Heart left ventricle (tissue), 16 donors: ENCODE results near the gene ZNF280B. TPM values are rescaled to one million over a fixed set of nuclear protein-coding genes. Genes with fewer than 3 reads are reported as not detected.
A peak's percentile ranks its signal among the peaks of the same experiment; 100 is the strongest.

ENCODE experiments used
- ATAC-seq, 4 donors: fragments of 200-7000 bp; cut with Tn5 transposase; one replicate each; pipeline ENCODE4 v1.9.1; 2020 to 2022; ENCODE audit warnings: moderate library complexity in 4 of 4, mild to moderate bottlenecking in 3 of 4, moderate number of reproducible peaks in 1 of 4
- DNase-seq, 5 donors: peaks; one replicate each; pipeline ENCODE4 v3.0.0-alpha.2; 2020
- H3K27ac ChIP-seq, 12 donors: fragments of 200-600 bp; sonication (generic) in 4 of 12; one replicate each; pipeline versions ENCODE4 v1.5.0 to v1.8.0; 2016 to 2022; ENCODE audit warnings: mild to moderate bottlenecking in 2 of 12
- H3K27me3 ChIP-seq, 9 donors: fragments of 200-600 bp; sonication (generic) in 2 of 9; one replicate each; pipeline versions ENCODE4 v1.5.1 to v1.8.0; 2016 to 2022; ENCODE audit warnings: mild to moderate bottlenecking in 3 of 9
- H3K36me3 ChIP-seq, 9 donors: fragments of 200-600 bp; sonication (generic) in 2 of 9; one replicate each; pipeline versions ENCODE4 v1.5.0 to v1.8.0; 2018 to 2022; ENCODE audit warnings: mild to moderate bottlenecking in 2 of 9
- H3K4me1 ChIP-seq, 12 donors: fragments of 200-600 bp; sonication (generic) in 4 of 12; one replicate each; pipeline versions ENCODE4 v1.5.0 to v1.8.0; 2016 to 2022; ENCODE audit warnings: mild to moderate bottlenecking in 3 of 12
- H3K4me3 ChIP-seq, 12 donors: fragments of 200-600 bp; sonication (generic) in 4 of 12; one replicate each; pipeline versions ENCODE4 v1.5.0 to v1.8.0; 2017 to 2022; ENCODE audit warnings: mild to moderate bottlenecking in 9 of 12, moderate library complexity in 4 of 12
- H3K9me3 ChIP-seq, 12 donors: fragments of 200-600 bp; sonication (generic) in 4 of 12; one replicate each; pipeline versions ENCODE4 v1.5.0 to v1.8.0; 2016 to 2022; ENCODE audit warnings: mild to moderate bottlenecking in 1 of 12
- POLR2A ChIP-seq, 2 donors: fragments of 450-650 bp; IDR thresholded peaks; one replicate each; pipeline ENCODE4 v1.6.1; 2017; ENCODE audit warnings: antibody characterized with exemption in 2 of 2, mild to moderate bottlenecking in 2 of 2, moderate library complexity in 2 of 2
- WGBS, 4 donors: extraction: QIAGEN DNeasy Blood & Tissue Kit in 2 of 4; methylation state at CpG; one replicate each; pipeline versions ENCODE4 v1.1.5 to v1.1.7; 2013 to 2018; 5-methylcytosine and 5-hydroxymethylcytosine counted together
- intact Hi-C, 10 donors: fragments of 100-400 bp; cut with DNase I; formaldehyde crosslinking; loops; one replicate each; pipeline versions ENCODE4 v1.11.1 to v1.14.2; 2022
- polyA plus RNA-seq, 2 donors: library from polyadenylated mRNA; stranded (reverse); fragments of 200-250 nt; gene quantifications; one replicate each; pipeline ENCODE4 v1.2.3, GENCODE V29; 2013
- total RNA-seq, 9 donors: library from RNA; depleted of rRNA in 2 of 9; stranded (reverse); fragments of >200 nt in 2 of 9; fragmentation: NEBNext Ultra II Directional in 3 of 9; extraction: Animal tissue kit (Norgen Biotek cat#: 25700) in 3 of 9; gene quantifications; one replicate each; pipeline versions ENCODE4 v1.1.0 to v1.2.4, GENCODE V29; 2016 to 2023
- TF ChIP-seq, protein P1 (sequence below), 12 donors: fragments of 200-600 bp; sonication (generic) in 4 of 12; IDR thresholded peaks; one replicate each; pipeline versions ENCODE4 v1.5.0 to v1.8.0; 2018 to 2022; ENCODE audit warnings: antibody characterized with exemption in 12 of 12, mild to moderate bottlenecking in 5 of 12
- donor health status: ischemic (EF 13 %, LVEDD 7.1; RV severe dilation, severe dysfunction).
- donor health status: healthy with polysubstance abuse.
- donor health status: DM: no; HTN: yes; CAD: no.
- donor health status: DM: no; HTN: no; CAD: no.
- donor health status: ischemic (EF 25% LVEDD 6.9; RV normal size, moderate dysfunction).
- donor health status: ischemic (EF 25% LVEDD 5.7; RV mildly dilated, moderate dysfunction).
- donor health status: healthy.
- donor health status: DM: yes; HTN: yes; CAD: no.
- donor health status: ischemic (EF 35%, LVEDD 5.7; RV mildly dilated, moderate dysfunction).
- donor health status: nonischemic (EF 11% LVEDD 7.7; RV severe dilation, severe dysfunction).
- donor health status: DM: yes; HTN: yes; CAD: no.
- donor health status: PGD.
- donor health status: ischemic (EF 29% LVEDD 5.4; RV normal size, mild dysfunction).
- donor health status: nonischemic (EF 23%, LVEDD 6.1; RV moderate dilation, normal function).

The ZNF280B gene
- total and polyA plus RNA-seq, 11 donors: 0.06 to 1.5 (median 0.65) TPM

DNA sequence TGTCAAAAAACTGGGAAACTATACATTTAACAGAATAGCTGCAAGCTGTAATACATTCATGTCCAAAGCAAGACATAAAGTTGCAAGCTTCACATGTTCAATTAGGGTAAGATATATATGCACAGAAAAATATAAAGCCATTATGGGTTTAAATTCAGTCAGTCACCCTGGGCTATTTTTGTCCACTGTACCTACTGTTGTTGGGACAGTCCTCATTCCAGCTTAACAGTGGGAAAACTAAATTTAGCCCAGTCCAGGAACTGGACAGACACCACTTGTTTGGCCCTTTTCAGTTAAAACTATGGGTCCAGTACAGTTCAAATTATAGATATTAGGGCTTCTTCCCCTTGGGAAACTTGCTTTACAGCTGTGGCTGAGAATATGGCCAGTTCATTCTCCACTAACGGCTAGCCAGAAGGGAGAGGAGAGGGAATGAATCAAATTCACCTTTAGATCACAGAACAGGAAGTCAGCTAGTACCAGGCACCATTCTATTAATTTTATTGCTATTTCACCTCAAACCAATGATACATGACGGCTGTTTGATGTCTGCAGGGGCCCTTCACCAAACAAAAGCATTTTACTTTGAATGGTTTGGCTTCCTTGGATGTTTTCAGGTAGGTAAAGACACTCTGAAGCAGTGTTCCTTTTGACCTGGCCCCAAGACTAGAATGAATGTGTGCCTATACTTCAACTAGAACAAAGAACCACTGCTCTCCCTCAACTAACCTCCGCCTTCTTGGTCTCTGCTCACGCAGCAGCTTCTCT, 22.2 kb downstream of the ZNF280B start:
- peak overlapping the region in 4 of 12 donors; percentile 4 to 41 (median 18) for H3K27ac ChIP-seq
- DNase-seq (no peak), ATAC-seq (peak; percentile 65 to 82 (median 71))
- H3K36me3 ChIP-seq: no peaks in the 10 kb centered on the region
- H3K4me1 ChIP-seq: peaks cover 0 to 5% (median 0%) of the 10 kb centered on the region in 12 donors
- H3K9me3 ChIP-seq: no peaks in the 10 kb centered on the region
- H3K27me3 ChIP-seq: no peaks in the 10 kb centered on the region
- intact Hi-C loops: no loop called here
- TF ChIP-seq, protein P1, sequence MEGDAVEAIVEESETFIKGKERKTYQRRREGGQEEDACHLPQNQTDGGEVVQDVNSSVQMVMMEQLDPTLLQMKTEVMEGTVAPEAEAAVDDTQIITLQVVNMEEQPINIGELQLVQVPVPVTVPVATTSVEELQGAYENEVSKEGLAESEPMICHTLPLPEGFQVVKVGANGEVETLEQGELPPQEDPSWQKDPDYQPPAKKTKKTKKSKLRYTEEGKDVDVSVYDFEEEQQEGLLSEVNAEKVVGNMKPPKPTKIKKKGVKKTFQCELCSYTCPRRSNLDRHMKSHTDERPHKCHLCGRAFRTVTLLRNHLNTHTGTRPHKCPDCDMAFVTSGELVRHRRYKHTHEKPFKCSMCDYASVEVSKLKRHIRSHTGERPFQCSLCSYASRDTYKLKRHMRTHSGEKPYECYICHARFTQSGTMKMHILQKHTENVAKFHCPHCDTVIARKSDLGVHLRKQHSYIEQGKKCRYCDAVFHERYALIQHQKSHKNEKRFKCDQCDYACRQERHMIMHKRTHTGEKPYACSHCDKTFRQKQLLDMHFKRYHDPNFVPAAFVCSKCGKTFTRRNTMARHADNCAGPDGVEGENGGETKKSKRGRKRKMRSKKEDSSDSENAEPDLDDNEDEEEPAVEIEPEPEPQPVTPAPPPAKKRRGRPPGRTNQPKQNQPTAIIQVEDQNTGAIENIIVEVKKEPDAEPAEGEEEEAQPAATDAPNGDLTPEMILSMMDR (IDR thresholded peaks at IDR 0.05): no peak
- TF ChIP-seq POLR2A (IDR thresholded peaks at IDR 0.05): no peak
- no peak overlapping the region for H3K4me3 ChIP-seq
- 85 to 88% (median 87%) methylated on average over 4 of the region's 4 CpGs for WGBS, 4 donors

DNA sequence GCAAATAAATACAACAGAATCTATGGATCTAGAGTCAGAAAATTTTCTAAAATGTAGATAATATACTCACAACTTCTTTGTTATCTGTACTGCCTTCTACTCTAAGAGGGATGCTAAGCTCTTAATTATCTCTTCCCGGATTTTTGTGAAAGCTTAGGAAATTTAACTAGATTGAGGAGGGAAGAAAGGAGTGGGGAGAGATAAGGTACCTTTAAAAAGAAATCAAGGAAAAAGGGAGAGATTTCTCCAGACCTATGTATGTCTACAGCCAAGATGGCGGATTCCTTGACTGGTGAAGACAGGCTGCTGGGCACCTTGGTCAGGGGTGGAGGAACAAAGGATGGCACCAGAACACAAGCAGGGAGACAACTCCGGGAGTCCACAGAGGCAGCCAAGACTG, 23.0 kb downstream of the ZNF280B start:
- H3K9me3 ChIP-seq: no peaks in the 10 kb centered on the region
- H3K4me3 ChIP-seq: no peak overlapping the region
- TF ChIP-seq, protein P1 (IDR thresholded peaks at IDR 0.05): no peak
- no peak for TF ChIP-seq POLR2A (IDR thresholded peaks at IDR 0.05)
- ATAC-seq: no peak
- no peak overlapping the region for H3K27ac ChIP-seq
- no peaks in the 10 kb centered on the region for H3K36me3 ChIP-seq
- DNase-seq: no peak
- 90 to 94% (median 91%) methylated on average over 3 of the region's 3 CpGs for WGBS, 4 donors
- intact Hi-C loops: no loop called here
- H3K27me3 ChIP-seq: no peaks in the 10 kb centered on the region
- H3K4me1 ChIP-seq: peaks cover 0 to 5% (median 0%) of the 10 kb centered on the region in 12 donors

DNA sequence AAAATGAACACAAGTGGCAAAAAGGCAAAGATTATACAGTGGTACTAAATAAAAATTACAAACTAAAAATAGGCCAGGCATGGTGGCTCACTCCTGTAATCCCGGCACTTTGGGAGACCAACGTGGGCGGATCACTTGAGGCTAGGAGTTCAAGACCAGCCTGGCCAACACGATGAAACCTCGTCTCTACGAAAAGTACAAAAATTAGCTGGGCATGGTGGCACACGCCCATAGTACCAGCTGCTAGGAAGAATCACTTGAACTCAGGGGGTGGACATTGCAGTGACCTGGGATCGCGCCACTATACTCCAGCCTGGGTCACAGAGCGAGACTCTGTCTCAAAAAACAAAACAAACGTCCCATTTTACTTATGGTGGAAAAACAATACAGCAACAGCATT, 24.5 kb downstream of the ZNF280B start:
- TF ChIP-seq, protein P1 (IDR thresholded peaks at IDR 0.05): no peak
- Histone ChIP-seq H3K9me3 (no peaks in the 10 kb centered on the region), H3K36me3 (no peaks in the 10 kb centered on the region), H3K27me3 (no peaks in the 10 kb centered on the region), H3K4me1 (peaks cover 0 to 5% (median 0%) of the 10 kb centered on the region in 12 donors), H3K27ac (no peak overlapping the region), H3K4me3 (no peak overlapping the region)
- intact Hi-C loops: no loop called here
- 92 to 97% (median 92%) methylated on average over 11 of the region's 11 CpGs for WGBS, 4 donors
- ATAC-seq (no peak), DNase-seq (no peak)

DNA sequence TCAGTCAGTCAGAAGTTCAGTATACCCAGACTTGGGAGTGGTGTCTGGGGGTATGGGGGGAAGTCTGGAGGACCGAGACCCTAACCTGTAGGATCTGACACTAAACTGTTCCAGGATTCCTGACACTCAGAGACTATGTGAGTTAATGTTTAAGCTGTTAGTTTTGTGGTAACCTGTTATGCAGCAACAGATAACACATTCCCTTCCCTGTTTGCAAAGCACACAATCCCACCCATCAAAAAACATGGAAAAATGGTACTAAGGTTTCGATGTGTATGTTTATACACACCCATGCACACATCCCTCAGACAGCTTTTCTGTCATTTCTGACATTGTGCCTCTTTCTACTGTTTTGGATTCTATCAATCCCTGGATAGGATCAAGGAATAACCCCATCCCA, 27.6 kb downstream of the ZNF280B start:
- no peak for DNase-seq
- no peaks in the 10 kb centered on the region for H3K36me3 ChIP-seq
- TF ChIP-seq, protein P1 (IDR thresholded peaks at IDR 0.05): no peak
- TF ChIP-seq POLR2A (IDR thresholded peaks at IDR 0.05): no peak
- H3K27ac ChIP-seq: no peak overlapping the region
- no peaks in the 10 kb centered on the region for H3K27me3 ChIP-seq
- WGBS, 4 donors: 86 to 95% (median 87%) methylated on average over 2 of the region's 2 CpGs
- no peak for ATAC-seq
- H3K4me3 ChIP-seq: no peak overlapping the region
- peaks cover 0 to 2% (median 0%) of the 10 kb centered on the region in 12 donors for H3K4me1 ChIP-seq
- no peaks in the 10 kb centered on the region for H3K9me3 ChIP-seq
- intact Hi-C loops: no loop called here
